ENCODE measurements around the gene INPP5J. TPM values are rescaled to one million over a fixed set of nuclear protein-coding genes. Genes with fewer than 3 reads are reported as not detected.

Gene INPP5J
- total RNA-seq, 1 experiment from 2014 or later, result 0.61 TPM

- POLR2A ChIA-PET, result interaction anchor here (0.7 kb wide), 1 partner anchor 22 kb away, joined by 3 read pairs; no protein-coding TSS in a partner anchor
- no peak overlapping the region for H3K4me3 Mint-ChIP-seq (ENCODE audit: unreplicated experiment)
- H3K27me3 Mint-ChIP-seq (ENCODE audit: insufficient read depth, unreplicated experiment), result no peaks in the 10 kb centered on the region
- CTCF ChIA-PET, result no interaction called here
- no peaks in the 10 kb centered on the region for H3K36me3 Mint-ChIP-seq (ENCODE audit: insufficient read depth, unreplicated experiment)
- TF ChIP-seq, protein P1, sequence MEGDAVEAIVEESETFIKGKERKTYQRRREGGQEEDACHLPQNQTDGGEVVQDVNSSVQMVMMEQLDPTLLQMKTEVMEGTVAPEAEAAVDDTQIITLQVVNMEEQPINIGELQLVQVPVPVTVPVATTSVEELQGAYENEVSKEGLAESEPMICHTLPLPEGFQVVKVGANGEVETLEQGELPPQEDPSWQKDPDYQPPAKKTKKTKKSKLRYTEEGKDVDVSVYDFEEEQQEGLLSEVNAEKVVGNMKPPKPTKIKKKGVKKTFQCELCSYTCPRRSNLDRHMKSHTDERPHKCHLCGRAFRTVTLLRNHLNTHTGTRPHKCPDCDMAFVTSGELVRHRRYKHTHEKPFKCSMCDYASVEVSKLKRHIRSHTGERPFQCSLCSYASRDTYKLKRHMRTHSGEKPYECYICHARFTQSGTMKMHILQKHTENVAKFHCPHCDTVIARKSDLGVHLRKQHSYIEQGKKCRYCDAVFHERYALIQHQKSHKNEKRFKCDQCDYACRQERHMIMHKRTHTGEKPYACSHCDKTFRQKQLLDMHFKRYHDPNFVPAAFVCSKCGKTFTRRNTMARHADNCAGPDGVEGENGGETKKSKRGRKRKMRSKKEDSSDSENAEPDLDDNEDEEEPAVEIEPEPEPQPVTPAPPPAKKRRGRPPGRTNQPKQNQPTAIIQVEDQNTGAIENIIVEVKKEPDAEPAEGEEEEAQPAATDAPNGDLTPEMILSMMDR (IDR thresholded peaks at IDR 0.05; ENCODE audit: unreplicated experiment), result no peak
- H3K4me1 Mint-ChIP-seq (ENCODE audit: insufficient read depth, unreplicated experiment), result peaks cover 5% of the 10 kb centered on the region
- intact Hi-C loops (cut with micrococcal nuclease), result no loop called here
- no peaks in the 10 kb centered on the region for H3K9me3 Mint-ChIP-seq (ENCODE audit: unreplicated experiment)
- no peak for DNase-seq (ENCODE audit: unreplicated experiment)
- BruUV-seq (replicated peaks), result no TSS peak
- H3K27ac Mint-ChIP-seq (ENCODE audit: low read depth, unreplicated experiment), result no peak overlapping the region
Observed at GRCh38 chr22:31126128-31126868, 3.5 kb downstream of the INPP5J start.

- Mint-ChIP-seq H3K4me3 (ENCODE audit: unreplicated experiment) (no peak overlapping the region), H3K27ac (ENCODE audit: low read depth, unreplicated experiment) (no peak overlapping the region), H3K4me1 (ENCODE audit: insufficient read depth, unreplicated experiment) (peaks cover 5% of the 10 kb centered on the region), H3K27me3 (ENCODE audit: insufficient read depth, unreplicated experiment) (no peaks in the 10 kb centered on the region), H3K9me3 (ENCODE audit: unreplicated experiment) (no peaks in the 10 kb centered on the region), H3K36me3 (ENCODE audit: insufficient read depth, unreplicated experiment) (no peaks in the 10 kb centered on the region)
- TF ChIP-seq, protein P1 (IDR thresholded peaks at IDR 0.05; ENCODE audit: unreplicated experiment), result no peak
- intact Hi-C loops (cut with micrococcal nuclease), result no loop called here
- no TSS peak for BruUV-seq (replicated peaks)
- ChIA-PET CTCF (no interaction called here), POLR2A (no interaction called here)
- no peak for DNase-seq (ENCODE audit: unreplicated experiment)
Observed at GRCh38 chr22:31126869-31127175, 4.1 kb downstream of the INPP5J start.

DNA sequence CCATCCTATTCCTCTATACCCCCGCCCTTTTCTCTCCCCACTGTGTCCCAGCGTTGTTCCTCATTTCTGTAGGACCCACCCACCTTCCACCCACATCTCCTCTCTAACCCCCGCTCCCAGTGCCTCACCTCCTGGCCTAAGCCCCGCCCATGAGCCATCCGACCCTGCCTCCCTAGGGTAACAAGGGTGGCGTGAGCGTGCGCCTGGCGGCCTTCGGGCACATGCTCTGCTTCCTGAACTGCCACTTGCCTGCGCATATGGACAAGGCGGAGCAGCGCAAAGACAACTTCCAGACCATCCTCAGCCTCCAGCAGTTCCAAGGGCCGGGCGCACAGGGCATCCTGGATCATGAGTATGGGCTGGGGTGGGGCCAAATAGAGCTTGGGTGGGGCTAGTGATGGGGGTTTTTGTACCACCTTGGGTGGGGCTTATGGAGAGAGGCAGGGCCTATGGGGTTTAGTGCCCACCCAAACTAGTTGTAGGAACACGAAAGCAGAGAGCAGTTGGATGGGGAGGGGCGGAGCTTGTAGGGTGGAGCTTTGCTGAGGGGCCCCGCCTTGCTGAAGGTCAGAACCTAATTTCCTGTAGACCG lies 4.5 kb downstream of the INPP5J start:
- no peaks in the 10 kb centered on the region for H3K36me3 Mint-ChIP-seq (ENCODE audit: insufficient read depth, unreplicated experiment)
- intact Hi-C loops (cut with micrococcal nuclease), result no loop called here
- ChIA-PET CTCF (interaction anchor here (1.3 to 1.7 kb wide), 2 partner anchors 20 to 21 kb away, joined by 5 to 6 read pairs; partner anchors contain the start of gene SELENOM), POLR2A (no interaction called here)
- no peak overlapping the region for H3K27ac Mint-ChIP-seq (ENCODE audit: low read depth, unreplicated experiment)
- no peak overlapping the region for H3K4me3 Mint-ChIP-seq (ENCODE audit: unreplicated experiment)
- BruUV-seq (replicated peaks), result no TSS peak
- DNase-seq (ENCODE audit: unreplicated experiment), result no peak
- H3K9me3 Mint-ChIP-seq (ENCODE audit: unreplicated experiment), result no peaks in the 10 kb centered on the region
- TF ChIP-seq, protein P1 (IDR thresholded peaks at IDR 0.05; ENCODE audit: unreplicated experiment), result no peak
- no peaks in the 10 kb centered on the region for H3K27me3 Mint-ChIP-seq (ENCODE audit: insufficient read depth, unreplicated experiment)
- H3K4me1 Mint-ChIP-seq (ENCODE audit: insufficient read depth, unreplicated experiment), result peaks cover 2% of the 10 kb centered on the region

DNA sequence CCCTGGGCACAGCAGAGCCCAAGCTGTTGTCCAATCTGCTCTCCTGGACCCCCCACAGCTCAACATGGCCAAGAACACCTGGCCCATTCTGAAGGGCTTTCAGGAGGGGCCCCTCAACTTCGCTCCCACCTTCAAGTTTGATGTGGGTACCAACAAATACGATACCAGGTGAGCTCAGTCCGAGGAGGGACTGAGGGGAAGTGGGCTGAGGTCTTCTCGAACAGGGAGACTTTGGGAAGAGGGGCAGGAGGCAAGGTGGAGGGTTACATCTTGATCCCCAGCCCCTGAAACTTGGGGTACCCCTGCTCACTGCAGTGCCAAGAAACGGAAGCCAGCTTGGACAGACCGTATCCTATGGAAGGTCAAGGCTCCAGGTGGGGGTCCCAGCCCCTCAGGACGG lies 5.4 kb downstream of the INPP5J start:
- TF ChIP-seq, protein P1 (IDR thresholded peaks at IDR 0.05; ENCODE audit: unreplicated experiment), result no peak
- Mint-ChIP-seq H3K4me3 (ENCODE audit: unreplicated experiment) (no peak overlapping the region), H3K36me3 (ENCODE audit: insufficient read depth, unreplicated experiment) (no peaks in the 10 kb centered on the region), H3K9me3 (ENCODE audit: unreplicated experiment) (no peaks in the 10 kb centered on the region), H3K27ac (ENCODE audit: low read depth, unreplicated experiment) (no peak overlapping the region), H3K4me1 (ENCODE audit: insufficient read depth, unreplicated experiment) (no peaks in the 10 kb centered on the region), H3K27me3 (ENCODE audit: insufficient read depth, unreplicated experiment) (no peaks in the 10 kb centered on the region)
- CTCF ChIA-PET, result interaction anchor here (0.6 to 1.7 kb wide), 4 partner anchors 20 to 272 kb away, joined by 3 to 6 read pairs (median 4); partner anchors contain the start of gene SELENOM
- DNase-seq (ENCODE audit: unreplicated experiment), result no peak
- intact Hi-C loops (cut with micrococcal nuclease), result no loop called here
- BruUV-seq (replicated peaks), result no TSS peak
- POLR2A ChIA-PET, result no interaction called here
